IMR-90 (cell line): ENCODE data around the gene EPB41L2. TPM values are rescaled to one million over a fixed set of nuclear protein-coding genes. Genes with fewer than 3 reads are reported as not detected.
A peak's percentile ranks its signal among the peaks of the same experiment; 100 is the strongest.

Source experiments
- ATAC-seq: fragments of 200-7000 bp; cut with Tn5 transposase; 2 replicates; pipeline ENCODE4 v1.9.1; 2020; ENCODE audit warnings: low read depth, mild to moderate bottlenecking, moderate library complexity
- BruUV-seq: library from RNA; stranded (reverse); fragments of 400-500 nt; replicated peaks from 2 replicates; lab custom pipeline; 2021; lab: Mats Ljungman, UMichigan
- CTCF ChIA-PET: fragments of 300-600 bp; formaldehyde crosslinking; extraction: SDS; loops from one replicate; lab custom pipeline; 2021; ENCODE audit warnings: antibody characterized with exemption; lab: Yijun Ruan, JAX
- POLR2A ChIA-PET: fragments of 300-600 bp; sonication (Branson Sonifier 250); formaldehyde crosslinking; loops from one replicate; lab custom pipeline; 2022; ENCODE audit warnings: antibody characterized with exemption; ENCODE audit not compliant: unreplicated experiment; lab: Charles Lee
- DNase-seq: peaks from one replicate; pipeline ENCODE4 v3.0.0; 2013
- H2AFZ ChIP-seq: replicated peaks from 2 replicates; pipeline ENCODE3; 2013; ENCODE audit warnings: low read length, mild to moderate bottlenecking; ENCODE audit not compliant: poor library complexity
- H2AK5ac ChIP-seq: 2 replicates; pipeline ENCODE4 v1.6.1; 2013; ENCODE audit warnings: low read depth, low read length, inconsistent platforms
- H2AK9ac ChIP-seq: replicated peaks from 2 replicates; pipeline ENCODE3; 2013; ENCODE audit warnings: mild to moderate bottlenecking, low read depth, low read length, moderate library complexity; ENCODE audit not compliant: poor library complexity
- H2BK120ac ChIP-seq: 2 replicates; pipeline ENCODE4 v1.6.1; 2013; ENCODE audit warnings: low read depth, low read length, inconsistent platforms
- H2BK15ac ChIP-seq: 3 replicates; pipeline ENCODE4 v1.6.1; 2013; ENCODE audit warnings: low read depth, low read length, inconsistent platforms
- H2BK20ac ChIP-seq: 2 replicates; pipeline ENCODE4 v1.6.1; 2013; ENCODE audit warnings: low read depth, mild to moderate bottlenecking, inconsistent platforms, low read length, moderate library complexity
- H2BK5ac ChIP-seq: 2 replicates; pipeline ENCODE4 v1.6.1; 2013; ENCODE audit warnings: mild to moderate bottlenecking, low read depth, low read length, inconsistent platforms; ENCODE audit not compliant: poor library complexity, severe bottlenecking
- H3K14ac ChIP-seq: replicated peaks from 2 replicates; pipeline ENCODE4 v1.6.1; 2013; ENCODE audit warnings: low read depth, low read length, inconsistent platforms
- H3K18ac ChIP-seq: 2 replicates; pipeline ENCODE4 v1.6.1; 2013; ENCODE audit warnings: low read depth, low read length, control low read depth
- H3K23ac ChIP-seq: 2 replicates; pipeline ENCODE4 v1.6.1; 2013; ENCODE audit warnings: low read depth, low read length, inconsistent platforms
- H3K27ac ChIP-seq: 2 replicates; pipeline ENCODE4 v1.5.1; 2013; ENCODE audit warnings: mild to moderate bottlenecking, control low read depth, low read length; ENCODE audit not compliant: insufficient read depth
- H3K27me3 ChIP-seq: 2 replicates; pipeline ENCODE4 v1.6.1; 2013; ENCODE audit warnings: low read length; ENCODE audit not compliant: control insufficient read depth, insufficient read depth
- H3K36me3 ChIP-seq: 2 replicates; pipeline ENCODE4 v1.6.1; 2013; ENCODE audit warnings: low read length, mixed read lengths; ENCODE audit not compliant: control insufficient read depth, insufficient read depth
- H3K4ac ChIP-seq: 2 replicates; pipeline ENCODE4 v1.6.1; 2013; ENCODE audit warnings: low read depth, low read length, inconsistent platforms
- H3K4me1 ChIP-seq: 2 replicates; pipeline ENCODE4 v1.6.1; 2013; ENCODE audit warnings: low read length, mixed read lengths; ENCODE audit not compliant: control insufficient read depth, insufficient read depth
- H3K4me2 ChIP-seq: 2 replicates; pipeline ENCODE4 v1.6.1; 2013; ENCODE audit warnings: low read depth, mild to moderate bottlenecking, control low read depth, low read length, moderate library complexity
- H3K4me3 ChIP-seq: 2 replicates; pipeline ENCODE4 v1.5.1; 2013; ENCODE audit warnings: low read depth, mild to moderate bottlenecking, control low read depth, low read length, moderate library complexity; ENCODE audit not compliant: insufficient read depth
- H3K56ac ChIP-seq: 2 replicates; pipeline ENCODE4 v1.6.1; 2013; ENCODE audit warnings: low read length, inconsistent platforms; ENCODE audit not compliant: insufficient read depth; ENCODE audit errors: extremely low read depth
- H3K79me1 ChIP-seq, 2 experiments: 2 replicates each; pipeline ENCODE4 v1.6.1; 2013; ENCODE audit warnings: low read length in 2 of 2, inconsistent platforms in 1 of 2, low read depth in 1 of 2
- H3K9ac ChIP-seq: 2 replicates; pipeline ENCODE4 v1.6.1; 2013; ENCODE audit warnings: low read depth, low read length, control low read depth
- H3K9me1 ChIP-seq: 2 replicates; pipeline ENCODE4 v1.6.1; 2013; ENCODE audit warnings: low read length, inconsistent platforms; ENCODE audit not compliant: insufficient read depth
- H3K9me3 ChIP-seq: 2 replicates; pipeline ENCODE4 v1.6.1; 2013; ENCODE audit warnings: low read length; ENCODE audit not compliant: control insufficient read depth, insufficient read depth
- H4K20me1 ChIP-seq: 2 replicates; pipeline ENCODE4 v1.6.1; 2013; ENCODE audit warnings: low read length, inconsistent platforms; ENCODE audit not compliant: insufficient read depth
- H4K5ac ChIP-seq: 2 replicates; pipeline ENCODE4 v1.6.1; 2013; ENCODE audit warnings: mild to moderate bottlenecking, low read depth, low read length, control low read depth
- H4K8ac ChIP-seq, 2 experiments: 2 replicates each; pipeline ENCODE4 v1.6.1; 2013; ENCODE audit warnings: low read depth in 2 of 2, low read length in 2 of 2, control low read depth in 1 of 2, inconsistent platforms in 1 of 2
- H4K91ac ChIP-seq: 2 replicates; pipeline ENCODE4 v1.6.1; 2013; ENCODE audit warnings: low read depth, low read length, inconsistent platforms; ENCODE audit not compliant: insufficient read depth
- BHLHE40 ChIP-seq: fragments of 150-350 bp; IDR thresholded peaks from 2 replicates; pipeline ENCODE4 v1.6.1; 2016; ENCODE audit warnings: mild to moderate bottlenecking, low read depth, low read length
- CHD1 ChIP-seq: IDR thresholded peaks from 2 replicates; pipeline ENCODE4 v1.6.1; 2012; ENCODE audit warnings: low read depth, low read length, improper control_type of control experiment
- FOS ChIP-seq: fragments of 150-350 bp; IDR thresholded peaks from 2 replicates; pipeline ENCODE4 v1.6.1; 2016; ENCODE audit warnings: low read depth, low read length
- MAZ ChIP-seq: IDR thresholded peaks from 2 replicates; pipeline ENCODE4 v1.6.1; 2012; ENCODE audit warnings: low read depth, mild to moderate bottlenecking, low read length, improper control_type of control experiment, moderate library complexity, borderline replicate concordance
- NFE2L2 ChIP-seq: fragments of 150-350 bp; IDR thresholded peaks from 2 replicates; pipeline ENCODE4 v1.6.1; 2016; ENCODE audit warnings: low read depth, mild to moderate bottlenecking, low read length
- RCOR1 ChIP-seq: IDR thresholded peaks from 2 replicates; pipeline ENCODE4 v1.6.1; 2012; ENCODE audit warnings: mild to moderate bottlenecking, low read length, improper control_type of control experiment; ENCODE audit not compliant: insufficient replicate concordance
- SMC3 ChIP-seq: fragments of 150-350 bp; IDR thresholded peaks from 2 replicates; pipeline ENCODE4 v1.6.1; 2016; ENCODE audit warnings: low read depth, mild to moderate bottlenecking, antibody characterized with exemption, low read length, moderate library complexity
- WGBS, 2 experiments: methylation state at CpG; one replicate each; pipeline versions ENCODE4 v1.1.5 to v1.1.7; 2013; ENCODE audit warnings: missing lambda C conversion rate in 2 of 2; ENCODE audit not compliant: insufficient read length in 1 of 2; ENCODE audit errors: extremely low coverage in 2 of 2; 5-methylcytosine and 5-hydroxymethylcytosine counted together
- dilution Hi-C: fragments of 300-500 bp; cut with HindIII; formaldehyde crosslinking; loops from one replicate; pipeline ENCODE4 v1.14.3; 2018; ENCODE audit warnings: low sequenced_read_pairs; ENCODE audit not compliant: unreplicated experiment
- in situ Hi-C: fragments of 300-500 bp; cut with MboI; formaldehyde crosslinking; loops from 3 replicates; pipeline ENCODE4 v1.14.3; 2019; ENCODE audit warnings: low sequenced_read_pairs, inconsistent platforms, mixed read lengths
- intact Hi-C: fragments of 100-400 bp; cut with micrococcal nuclease; formaldehyde crosslinking; loops from 2 replicates; pipeline ENCODE4 v1.10.0; 2022
- polyA plus RNA-seq, 3 experiments: library from polyadenylated mRNA; depleted of rRNA; stranded (reverse); fragments of >200 nt; gene quantifications; 2 replicates each; pipeline ENCODE4 v1.2.3, GENCODE V29; 2012; ENCODE audit warnings: low replicate concordance in 1 of 3
- total RNA-seq: library from RNA; depleted of rRNA; stranded (reverse); fragments of >200 nt; gene quantifications from 2 replicates; pipeline ENCODE4 v1.2.3, GENCODE V29; 2012
- TF ChIP-seq, protein P1 (sequence below): conservative IDR thresholded peaks from 2 replicates; pipeline ENCODE4 v1.5.1; 2012; ENCODE audit warnings: mild to moderate bottlenecking, low read depth, low read length, improper control_type of control experiment

Gene EPB41L2
- total and polyA plus RNA-seq, 2 of the 4 experiments (the other 2 are of a cell fraction), result 85.7 to 99.8 TPM

- H2AK5ac ChIP-seq, result no peak overlapping the region
- no peak overlapping the region for H2BK5ac ChIP-seq
- peak overlapping the region; percentile 55 for H3K4me2 ChIP-seq
- WGBS, 2 experiments, result no CpG with 5 or more reads among the region's 5 CpGs
- no peak overlapping the region for H3K56ac ChIP-seq
- BruUV-seq, result no TSS peak
- dilution Hi-C loops, result no loop called here
- CTCF ChIA-PET, result no interaction called here
- no peak overlapping the region for H3K9ac ChIP-seq
- in situ Hi-C loops, result no loop called here
- no peaks in the 10 kb centered on the region for H4K20me1 ChIP-seq
- no peak for TF ChIP-seq NFE2L2
- no peak for TF ChIP-seq BHLHE40
- no peak for TF ChIP-seq MAZ
- TF ChIP-seq RCOR1, result no peak
- no peak; the same call in 1 of the 2 replicates for TF ChIP-seq FOS
- TF ChIP-seq, protein P1, sequence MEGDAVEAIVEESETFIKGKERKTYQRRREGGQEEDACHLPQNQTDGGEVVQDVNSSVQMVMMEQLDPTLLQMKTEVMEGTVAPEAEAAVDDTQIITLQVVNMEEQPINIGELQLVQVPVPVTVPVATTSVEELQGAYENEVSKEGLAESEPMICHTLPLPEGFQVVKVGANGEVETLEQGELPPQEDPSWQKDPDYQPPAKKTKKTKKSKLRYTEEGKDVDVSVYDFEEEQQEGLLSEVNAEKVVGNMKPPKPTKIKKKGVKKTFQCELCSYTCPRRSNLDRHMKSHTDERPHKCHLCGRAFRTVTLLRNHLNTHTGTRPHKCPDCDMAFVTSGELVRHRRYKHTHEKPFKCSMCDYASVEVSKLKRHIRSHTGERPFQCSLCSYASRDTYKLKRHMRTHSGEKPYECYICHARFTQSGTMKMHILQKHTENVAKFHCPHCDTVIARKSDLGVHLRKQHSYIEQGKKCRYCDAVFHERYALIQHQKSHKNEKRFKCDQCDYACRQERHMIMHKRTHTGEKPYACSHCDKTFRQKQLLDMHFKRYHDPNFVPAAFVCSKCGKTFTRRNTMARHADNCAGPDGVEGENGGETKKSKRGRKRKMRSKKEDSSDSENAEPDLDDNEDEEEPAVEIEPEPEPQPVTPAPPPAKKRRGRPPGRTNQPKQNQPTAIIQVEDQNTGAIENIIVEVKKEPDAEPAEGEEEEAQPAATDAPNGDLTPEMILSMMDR, result no peak
- TF ChIP-seq CHD1, result no peak
- TF ChIP-seq SMC3, result no peak
- no peaks in the 10 kb centered on the region for H3K36me3 ChIP-seq
- H2BK15ac ChIP-seq, result no peak overlapping the region
- H4K8ac ChIP-seq, result no peak overlapping the region
- no peaks in the 10 kb centered on the region for H3K9me3 ChIP-seq
- no peak overlapping the region for H3K4ac ChIP-seq
- no peak overlapping the region for H3K4me3 ChIP-seq
- H3K14ac ChIP-seq, result no peak overlapping the region
- H4K91ac ChIP-seq, result no peak overlapping the region
- intact Hi-C loops, result no loop called here
- POLR2A ChIA-PET, result interaction anchor here (0.6 kb wide), 1 partner anchor 1750 kb away, joined by 5 read pairs; no protein-coding TSS in a partner anchor
- ATAC-seq (peak; percentile 71), DNase-seq (peak; percentile 63)
- no peak overlapping the region for H2BK20ac ChIP-seq
- no peak overlapping the region for H3K27ac ChIP-seq
- H2AK9ac ChIP-seq, result no peak overlapping the region
- H4K5ac ChIP-seq, result no peak overlapping the region
- H3K9me1 ChIP-seq, result no peaks in the 10 kb centered on the region
- no peaks in the 10 kb centered on the region for H3K79me1 ChIP-seq
- H2BK120ac ChIP-seq, result no peak overlapping the region
- H3K4me1 ChIP-seq, result no peaks in the 10 kb centered on the region
- H2AFZ ChIP-seq, result no peak overlapping the region
- H3K23ac ChIP-seq, result no peak overlapping the region
- H3K18ac ChIP-seq, result no peak overlapping the region
- H3K27me3 ChIP-seq, result no peaks in the 10 kb centered on the region
Measured at GRCh38 chr6:130811932-130812331, 251.1 kb downstream of the EPB41L2 start.
